ENCODE data around the gene TRPM4. TPM values are rescaled to one million over a fixed set of nuclear protein-coding genes. Genes with fewer than 3 reads are reported as not detected.

TRPM4 gene
- total and polyA plus RNA-seq, 2 of the 8 experiments (the other 6 are each of a cell fraction or from before 2014, with no cell fraction given): 11.3 to 13.3 TPM

GRCh38 chr19:49256691-49257090, 99.1 kb downstream of the TRPM4 start:
- Histone ChIP-seq H2BK120ac (replicated peaks; ENCODE audit: low read depth, low read length) (no peak overlapping the region), H3K18ac (ENCODE audit: extremely low read depth, low read length) (no peak overlapping the region), H3K56ac (replicated peaks; ENCODE audit: insufficient read length, low read depth, low read length) (no peak overlapping the region), H4K5ac (ENCODE audit: insufficient read length, low read depth, low read length) (no peak overlapping the region), H3K36me3 (ENCODE audit: control insufficient read depth in 2 of 4, insufficient read depth in 4 of 4, low read length in 3 of 4) (no peaks in the 10 kb centered on the region), H3K9me3 (ENCODE audit: insufficient read depth in 2 of 2, low read depth in 1 of 2, low read length in 1 of 2) (peaks cover 5 to 10% of the 10 kb centered on the region in 2 experiments; a peak in 1 of 4 replicates), H3K79me2 (ENCODE audit: control insufficient read depth in 1 of 2, insufficient read depth in 2 of 2, low read length in 2 of 2) (no peaks in the 10 kb centered on the region), H2AK5ac (ENCODE audit: low read depth, low read length) (no peak overlapping the region), H2BK15ac (ENCODE audit: low read length) (no peak overlapping the region), H3K79me1 (ENCODE audit: low read depth, low read length) (no peaks in the 10 kb centered on the region), H3K23ac (ENCODE audit: insufficient read length) (no peak overlapping the region), H3K4ac (replicated peaks; ENCODE audit: insufficient read length, low read depth, low read length) (no peak overlapping the region), H3K14ac (ENCODE audit: insufficient read length) (no peak overlapping the region), H3K4me2 (ENCODE audit: insufficient read depth in 1 of 2, low read depth in 2 of 2, low read length in 2 of 2) (no peak overlapping the region), H3K9ac (replicated peaks in 1 of 4; ENCODE audit: extremely low read depth in 1 of 4, low read depth in 3 of 4, low read length in 3 of 4) (no peak overlapping the region), H3K27me3 (replicated peaks in 1 of 4; ENCODE audit: control insufficient read depth in 3 of 4, extremely low read depth in 1 of 4, insufficient read depth in 3 of 4, low read length in 3 of 4) (no peaks in the 10 kb centered on the region), H3K4me3 (ENCODE audit: extremely low read depth in 1 of 4, insufficient read depth in 2 of 4, low read depth in 3 of 4, low read length in 4 of 4) (no peak overlapping the region), H2BK5ac (ENCODE audit: low read depth, low read length) (no peak overlapping the region), H4K91ac (replicated peaks; ENCODE audit: insufficient read length, low read length) (no peak overlapping the region), H2BK12ac (ENCODE audit: low read depth, low read length) (no peak overlapping the region), H4K8ac (ENCODE audit: extremely low read depth, insufficient read depth, low read length) (no peak overlapping the region), H3K4me1 (replicated peaks in 1 of 4; ENCODE audit: control insufficient read depth in 3 of 4, insufficient read depth in 4 of 4, low read length in 3 of 4) (no peaks in the 10 kb centered on the region), H2BK20ac (ENCODE audit: low read length) (no peak overlapping the region), H3K27ac (ENCODE audit: low read depth, low read length) (no peak overlapping the region), H4K20me1 (replicated peaks in 1 of 2; ENCODE audit: control insufficient read depth in 1 of 2, insufficient read depth in 2 of 2, low read length in 2 of 2) (no peaks in the 10 kb centered on the region), H2AFZ (ENCODE audit: low read length) (no peak overlapping the region), H3K23me2 (ENCODE audit: low read depth, low read length) (no peaks in the 10 kb centered on the region)
- DNase-seq (ENCODE audit: low read depth in 1 of 2, low spot score in 2 of 2) (no peak), FAIRE-seq (no peak)
- CTCF ChIA-PET (ENCODE audit: partially characterized antibody): interaction anchor here (1.6 to 3.1 kb wide), 4 partner anchors 9 to 45 kb away, joined by 4 to 21 read pairs (median 10); no protein-coding TSS in a partner anchor
- 88% methylated on average over 3 of the region's 3 CpGs; no CpG with 5 or more reads in 1 of the 2 experiments for WGBS, 2 experiments (ENCODE audit: extremely low coverage in 1 of 2, insufficient coverage in 1 of 2, insufficient read length in 1 of 2, insufficient replicate concordance in 2 of 2, low coverage in 1 of 2, low lambda C conversion rate in 2 of 2, missing lambda C conversion rate in 1 of 2)
- POLR2A ChIA-PET (ENCODE audit: partially characterized antibody): no interaction called here
- no peak for TF ChIP-seq HDAC6 (IDR thresholded peaks at IDR 0.05; ENCODE audit: low read depth, low read length)
- TF ChIP-seq TEAD4 (IDR thresholded peaks at IDR 0.05; ENCODE audit: low read depth, low read length): no peak
- no peak for TF ChIP-seq TAF1 (IDR thresholded peaks at IDR 0.05; ENCODE audit: low read depth, low read length)
- TF ChIP-seq ZNF274 (IDR thresholded peaks at IDR 0.05; ENCODE audit: borderline replicate concordance, extremely low read depth, low read length): no peak
- no peak for TF ChIP-seq EZH2 (IDR thresholded peaks at IDR 0.05; ENCODE audit: low read depth, low read length, severe bottlenecking)
- no peak for TF ChIP-seq RBBP5 (IDR thresholded peaks at IDR 0.05; ENCODE audit: borderline replicate concordance, low read depth, low read length)
- TF ChIP-seq POU5F1 (IDR thresholded peaks at IDR 0.05; ENCODE audit: low read depth, low read length): no peak
- no peak for TF ChIP-seq SRF (IDR thresholded peaks at IDR 0.05; ENCODE audit: low read depth, low read length)
- no peak for TF ChIP-seq CTCF (IDR thresholded peaks at IDR 0.05; ENCODE audit: control extremely low read depth in 1 of 3, insufficient read depth in 1 of 3, low read depth in 1 of 3, low read length in 3 of 3)
- TF ChIP-seq YY1 (IDR thresholded peaks at IDR 0.05; ENCODE audit: low read depth, low read length): no peak
- no peak for TF ChIP-seq CHD1 (IDR thresholded peaks at IDR 0.05; ENCODE audit: low read depth, low read length)
- no peak for TF ChIP-seq TBP (IDR thresholded peaks at IDR 0.05; ENCODE audit: low read depth, low read length)
